ENCODE measurements around the gene HSD3B2.

GRCh38 chr1:119470958-119471357 lies 56.0 kb downstream of the HSD3B2 start:
- TF ChIP-seq CTCF (IDR thresholded peaks at IDR 0.05; ENCODE audit: poor library complexity) = no peak
- TF ChIP-seq EZH2 (IDR thresholded peaks at IDR 0.05; ENCODE audit: borderline replicate concordance) = no peak
- no peak for TF ChIP-seq EZH2phosphoT487 (IDR thresholded peaks at IDR 0.05; ENCODE audit: low read depth, severe bottlenecking, unreplicated experiment)

Measured in hepatocyte (in vitro differentiated cells).